GM21515 (cell line): ENCODE data around the gene PSMA7.

ENCODE experiments used
- ATAC-seq: cut with Tn5 transposase; IDR thresholded peaks from one replicate; pipeline ENCODE4 v1.9.1; 2021; ENCODE audit not compliant: unreplicated experiment

Gene PSMA7

DNA sequence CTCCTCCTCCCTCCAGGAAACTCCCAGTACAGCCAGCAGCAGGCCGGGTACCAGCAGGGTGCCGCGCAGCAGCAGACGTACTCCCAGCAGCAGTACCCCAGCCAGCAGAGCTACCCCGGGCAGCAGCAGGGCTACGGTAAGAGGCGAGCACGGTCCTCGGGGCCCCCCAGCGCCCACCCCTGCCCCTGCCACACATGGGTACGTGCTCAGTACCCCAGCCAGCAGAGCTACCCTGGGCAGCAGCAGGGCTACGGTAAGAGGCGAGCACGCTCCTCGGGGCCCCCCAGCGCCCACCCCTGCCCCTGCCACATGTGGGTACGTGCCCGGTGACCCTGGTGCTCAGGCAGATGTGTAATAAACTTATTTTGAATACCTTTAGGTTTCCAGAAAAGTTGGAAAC lies 29.5 kb upstream of the PSMA7 start:
- ATAC-seq, result no peak

DNA sequence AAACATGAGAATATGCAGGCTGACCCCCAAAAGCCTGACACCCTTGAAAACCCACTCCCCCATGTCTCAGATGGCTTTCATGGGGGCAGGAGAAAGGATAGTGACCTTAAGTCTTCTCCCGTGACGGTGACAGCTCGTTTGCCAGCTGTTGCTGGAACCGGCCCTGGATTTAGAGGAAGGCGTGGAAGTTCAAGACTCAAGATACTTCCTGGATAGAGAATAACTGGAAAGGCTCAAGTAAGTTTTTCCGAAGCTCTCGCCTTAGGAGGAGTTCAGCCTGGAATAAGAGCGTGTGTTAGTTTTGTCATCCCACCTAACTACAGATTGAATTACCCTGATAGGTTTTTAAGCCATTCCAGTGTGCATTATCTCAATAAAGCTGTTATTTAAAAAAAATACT lies 28.1 kb upstream of the PSMA7 start:
- no peak for ATAC-seq

DNA sequence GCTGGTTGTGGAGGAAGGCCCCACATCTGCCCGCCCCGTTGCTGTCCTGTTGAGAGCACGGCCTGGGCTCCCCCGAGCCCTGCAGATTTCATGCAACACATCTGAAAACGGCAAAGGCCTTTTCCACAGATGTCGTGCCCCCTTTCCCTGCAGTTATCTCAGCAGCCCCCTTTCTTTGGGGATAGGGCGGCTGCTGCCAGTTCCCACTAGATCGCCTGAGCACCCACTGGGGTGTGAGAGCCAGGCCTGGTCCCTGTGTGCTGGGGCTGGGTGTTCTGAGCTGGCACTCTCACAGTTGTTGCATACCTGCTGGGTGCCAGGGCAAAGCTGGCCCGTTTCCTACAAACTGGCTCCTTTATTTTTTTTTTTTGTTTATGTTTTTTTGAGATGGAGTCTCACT lies 27.3 kb upstream of the PSMA7 start:
- ATAC-seq, result no peak

DNA sequence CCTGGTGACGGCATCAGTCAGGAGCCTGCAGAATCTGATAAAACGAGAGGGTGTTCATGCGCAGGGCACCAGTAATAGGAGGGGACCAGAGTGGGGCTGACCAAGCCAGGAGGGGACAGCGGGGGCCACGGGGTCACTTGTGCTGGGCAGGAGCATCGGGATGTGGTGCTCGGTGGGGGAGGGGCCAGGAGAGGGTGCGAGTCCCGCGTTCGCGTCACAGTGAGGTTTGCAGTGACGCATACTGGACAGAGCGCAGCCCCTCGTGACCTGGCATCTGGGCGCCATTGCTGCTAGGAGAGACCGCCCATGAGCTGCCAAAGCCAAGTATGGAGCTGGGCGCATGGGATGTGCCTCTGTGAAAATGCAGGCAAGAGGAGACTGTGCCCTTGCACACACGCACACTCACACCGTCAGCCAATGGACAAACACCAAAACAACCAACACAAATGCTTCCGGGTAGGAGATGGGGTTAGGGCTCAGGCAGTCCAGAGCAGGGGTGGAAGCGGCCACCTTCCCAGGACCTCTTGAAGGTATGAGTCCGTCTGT lies 25.8 kb upstream of the PSMA7 start:
- ATAC-seq, result no peak

DNA sequence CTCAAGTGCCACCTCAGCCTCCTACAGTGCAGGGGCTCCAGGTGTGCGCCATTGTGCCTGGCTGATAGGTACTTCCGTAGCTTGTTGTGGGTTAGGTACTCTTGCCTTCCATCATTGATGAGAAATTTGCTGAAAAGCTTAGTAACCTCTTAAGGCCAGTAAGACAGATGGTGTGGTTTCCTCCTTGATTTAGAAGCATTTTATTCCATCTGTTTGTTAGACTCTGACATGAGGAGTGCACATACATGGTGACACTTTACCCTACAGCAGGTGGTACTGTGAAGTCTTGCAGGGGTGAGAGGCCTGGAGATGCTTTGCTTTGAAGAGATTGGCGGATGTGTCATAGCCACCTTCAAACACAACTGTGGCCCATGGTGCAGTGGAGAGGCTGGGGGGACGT lies 24.9 kb upstream of the PSMA7 start:
- ATAC-seq, result no peak

DNA sequence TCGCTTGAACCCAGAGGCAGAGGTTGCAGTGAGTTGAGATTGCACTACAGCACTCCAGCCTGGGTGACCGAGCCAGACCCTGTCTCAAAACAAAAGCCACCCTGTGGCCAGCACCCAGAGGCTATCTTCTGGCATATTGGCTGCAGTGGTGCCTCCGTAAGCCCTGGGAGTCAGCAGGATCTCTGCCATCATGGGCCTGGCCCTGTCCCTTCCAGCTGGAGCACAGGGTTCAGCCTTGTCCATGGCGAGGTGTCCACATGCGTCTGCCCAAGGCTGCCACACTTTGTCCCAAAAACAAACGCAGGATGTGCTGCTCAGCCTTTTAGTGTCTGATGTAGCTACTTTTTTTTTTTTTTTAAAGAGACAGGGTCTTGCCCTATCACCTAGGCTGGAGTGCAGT lies 24.3 kb upstream of the PSMA7 start:
- no peak for ATAC-seq

DNA sequence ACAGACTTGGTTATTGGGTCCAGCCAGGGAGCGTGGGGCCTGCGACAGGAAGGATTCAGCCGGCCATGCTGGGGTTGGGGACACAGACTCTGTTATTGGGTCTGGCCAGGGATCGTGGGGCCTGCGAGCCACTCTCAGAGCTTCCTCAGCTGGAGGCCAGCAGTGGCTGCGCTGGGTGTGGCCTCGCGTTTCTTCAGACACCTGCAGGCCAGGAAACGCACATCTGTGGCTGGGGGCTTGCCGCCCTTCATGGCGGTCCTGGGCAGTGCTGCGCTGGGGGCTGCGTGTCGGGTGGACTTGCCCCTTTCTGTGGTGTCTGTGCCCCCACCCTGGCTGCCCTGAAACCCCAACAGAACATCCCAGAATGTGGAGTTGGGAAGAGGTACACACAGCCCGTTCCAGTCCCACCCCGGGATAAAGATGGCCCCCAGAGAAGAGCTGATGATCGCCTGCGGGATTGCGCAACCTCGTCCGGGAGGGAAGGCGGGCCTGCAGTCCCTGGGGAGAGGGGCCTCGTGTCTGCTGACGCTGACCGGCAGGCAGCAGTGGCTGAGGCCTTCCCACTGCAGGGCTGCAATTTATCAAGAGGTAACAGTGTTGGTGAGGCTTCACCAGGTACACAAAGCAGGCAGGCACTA lies 22.7 kb upstream of the PSMA7 start:
- ATAC-seq, result no peak

DNA sequence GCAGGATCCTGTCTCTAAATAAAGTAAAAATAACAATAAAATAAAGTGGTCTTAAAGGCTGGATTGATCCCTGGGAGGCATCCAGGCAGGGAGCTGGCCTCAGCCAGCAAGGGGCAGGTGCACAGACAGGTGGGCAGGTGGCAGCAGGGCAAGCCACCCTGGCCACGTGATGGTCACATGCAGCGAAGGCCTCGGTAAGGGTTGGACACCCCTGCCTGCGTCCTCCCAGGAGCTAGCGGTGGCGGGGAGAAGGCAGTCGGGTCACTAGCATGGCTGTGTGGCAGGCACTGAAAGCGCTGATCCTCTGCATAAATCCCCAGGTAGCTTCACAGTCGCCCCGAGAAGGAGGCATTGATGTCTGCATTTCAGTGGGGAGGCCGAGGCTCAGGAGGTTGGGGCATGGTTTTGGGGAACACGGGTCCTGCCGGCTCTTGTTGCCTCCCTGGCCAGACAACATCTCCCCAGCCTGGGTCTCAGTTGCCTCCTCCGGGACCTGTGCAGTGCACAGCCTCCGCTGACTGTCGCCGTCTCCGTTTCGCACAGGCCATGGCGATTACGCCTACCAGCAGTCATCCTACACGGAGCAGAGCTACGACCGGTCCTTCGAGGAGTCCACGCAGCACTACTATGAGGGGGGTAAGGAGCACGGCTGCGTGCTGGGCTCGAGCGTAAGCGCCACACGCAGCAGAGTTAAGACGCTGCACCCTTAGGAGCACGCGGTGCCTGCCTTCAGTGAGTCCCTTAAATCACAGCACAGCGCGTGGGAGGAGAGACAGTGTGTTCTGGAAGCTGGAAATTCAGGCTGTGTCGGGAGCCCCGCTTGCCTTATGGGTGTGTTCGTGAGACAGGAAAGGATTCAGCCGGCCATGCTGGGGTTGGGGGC lies 21.9 kb upstream of the PSMA7 start:
- no peak for ATAC-seq

DNA sequence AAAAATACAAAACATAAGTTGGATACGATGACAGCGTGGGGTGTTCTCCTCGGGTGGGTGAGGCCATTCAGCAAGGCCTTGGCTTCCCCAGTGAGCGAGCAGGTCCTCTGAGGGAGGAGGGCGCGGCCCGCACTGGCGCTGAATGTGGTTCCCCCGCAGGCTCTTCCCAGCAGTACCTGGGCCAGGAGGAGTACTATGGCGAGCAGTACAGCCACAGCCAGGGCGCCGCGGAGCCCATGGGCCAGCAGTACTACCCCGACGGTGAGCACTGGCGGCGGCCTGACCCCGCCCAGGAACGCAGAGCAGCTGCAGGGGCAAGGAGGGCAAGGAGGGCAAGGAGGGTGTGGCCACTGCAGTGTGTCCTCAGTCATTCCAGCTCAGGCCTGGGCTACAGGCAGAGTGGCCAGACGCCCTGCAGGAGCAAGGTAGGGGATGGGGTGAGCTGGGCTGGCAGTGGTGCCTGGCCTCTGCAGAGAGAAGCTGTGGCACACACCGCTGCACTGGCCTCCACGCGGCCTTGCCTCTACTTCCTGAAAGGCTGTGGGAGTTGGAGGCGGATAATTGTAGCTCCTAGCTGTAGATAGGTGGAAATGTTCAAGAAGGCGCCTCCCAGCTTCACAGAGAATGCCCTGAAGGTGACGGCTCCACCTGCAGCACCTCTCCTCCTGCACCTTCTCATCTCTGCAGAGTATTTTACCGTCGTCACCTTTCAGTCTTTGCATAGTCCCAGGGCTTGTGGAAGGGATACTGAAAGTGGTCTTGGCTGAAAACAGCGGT lies 21.0 kb upstream of the PSMA7 start:
- no peak for ATAC-seq

DNA sequence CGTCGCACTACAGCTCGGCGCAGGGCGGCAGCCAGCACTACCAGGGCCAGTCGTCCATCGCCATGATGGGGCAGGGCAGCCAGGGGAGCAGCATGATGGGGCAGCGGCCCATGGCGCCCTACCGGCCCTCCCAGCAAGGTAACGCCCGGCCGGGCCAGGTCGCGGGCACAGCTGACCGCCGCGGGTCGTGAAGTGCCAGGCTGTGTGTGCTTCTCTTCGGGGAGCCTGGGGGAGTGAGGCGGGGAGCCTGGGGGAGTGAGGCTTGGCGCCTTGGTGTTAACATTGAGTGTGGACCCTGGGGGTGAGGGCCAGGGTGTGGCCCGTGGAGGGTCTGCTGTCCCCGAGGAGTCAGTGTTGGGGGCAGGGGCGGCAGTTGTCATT lies 20.3 kb upstream of the PSMA7 start:
- ATAC-seq, result no peak

DNA sequence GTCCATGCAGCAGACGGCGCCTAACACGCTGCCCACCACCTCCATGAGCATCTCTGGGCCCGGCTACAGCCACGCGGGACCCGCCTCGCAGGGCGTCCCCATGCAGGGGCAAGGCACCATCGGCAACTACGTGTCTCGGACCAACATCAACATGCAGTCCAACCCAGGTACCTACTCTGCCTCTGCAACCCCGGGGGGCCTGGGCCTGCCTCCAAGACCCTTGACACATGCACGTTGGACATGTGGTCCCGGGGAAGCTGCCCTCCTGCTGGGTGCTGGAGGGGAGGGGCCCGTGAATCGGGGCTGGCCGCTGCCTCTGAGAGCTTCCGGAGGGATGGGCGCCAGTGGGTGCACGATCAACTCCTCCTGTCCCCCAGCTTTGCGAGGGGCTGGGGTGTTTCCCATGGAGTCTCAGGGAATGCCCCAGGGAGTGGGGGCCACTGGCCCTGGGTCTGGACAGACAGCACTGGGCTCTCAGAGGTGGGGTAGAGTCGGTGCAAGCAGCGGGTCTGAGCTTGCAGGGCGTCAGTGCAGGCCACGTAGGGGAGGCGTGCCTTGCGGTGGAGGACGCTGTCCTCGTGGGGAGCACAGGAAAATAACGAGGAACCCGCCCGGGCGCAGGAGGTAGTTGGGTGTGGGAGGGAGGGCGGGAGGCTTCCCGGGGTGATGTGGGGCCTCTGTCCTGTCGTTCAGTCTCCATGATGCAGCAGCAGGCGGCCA lies 19.7 kb upstream of the PSMA7 start:
- no peak for ATAC-seq

DNA sequence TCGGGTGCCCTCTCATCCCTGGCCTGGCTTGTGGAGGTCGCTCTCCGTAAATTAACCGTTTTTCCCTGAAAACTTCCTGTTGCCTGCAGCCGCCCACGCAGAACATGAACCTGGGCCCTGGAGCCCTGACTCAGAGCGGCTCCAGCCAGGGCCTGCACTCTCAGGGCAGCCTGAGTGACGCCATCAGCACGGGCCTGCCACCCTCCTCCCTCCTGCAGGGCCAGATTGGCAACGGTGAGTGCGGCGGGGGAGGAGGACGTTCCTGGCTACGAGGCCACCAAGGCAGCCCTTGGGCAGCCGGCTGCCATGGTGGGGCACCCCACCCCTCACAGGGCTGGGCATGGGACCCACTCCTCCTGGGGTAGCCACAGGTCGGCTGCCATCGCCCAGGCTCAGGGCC lies 18.2 kb upstream of the PSMA7 start:
- no peak for ATAC-seq

DNA sequence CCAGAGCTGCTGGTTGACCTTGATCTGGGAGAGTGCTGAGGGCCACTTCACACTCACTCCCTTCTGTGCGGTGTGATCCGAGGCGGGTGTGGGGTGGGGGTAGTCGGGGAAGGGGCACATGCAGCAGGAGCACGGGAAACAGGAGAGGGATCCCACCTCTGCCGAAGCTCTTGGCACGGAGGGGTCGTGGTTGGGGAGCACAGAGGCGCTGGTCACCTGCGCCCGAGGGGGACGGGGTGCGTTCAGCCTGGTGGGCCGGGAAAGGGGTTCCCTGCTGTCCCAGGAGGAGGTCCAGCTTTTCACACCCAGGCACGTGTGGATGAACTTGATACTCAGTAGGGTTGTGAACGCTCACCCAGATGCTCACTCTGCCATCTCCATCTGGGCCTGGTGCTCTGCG lies 17.7 kb upstream of the PSMA7 start:
- ATAC-seq, result no peak

DNA sequence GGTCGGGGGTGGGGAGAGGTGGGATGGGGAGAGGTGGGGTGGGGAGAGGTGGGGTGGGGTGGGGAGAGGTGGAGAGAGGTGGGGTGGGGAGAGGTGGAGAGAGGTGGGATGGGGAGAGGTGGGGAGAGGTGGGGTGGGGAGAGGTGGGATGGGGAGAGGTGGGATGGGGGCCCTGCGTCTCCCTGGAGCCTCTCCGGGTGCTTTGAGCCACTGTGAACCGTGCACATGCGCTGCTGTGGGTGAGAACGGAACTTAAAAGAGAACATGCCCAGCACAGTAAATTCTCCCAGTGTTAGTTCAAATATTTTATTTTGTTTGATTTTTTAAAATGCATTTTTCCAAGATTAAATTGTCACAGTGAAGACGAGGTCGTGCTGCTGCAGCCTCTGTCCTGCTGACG lies 17.1 kb upstream of the PSMA7 start:
- ATAC-seq, result no peak

DNA sequence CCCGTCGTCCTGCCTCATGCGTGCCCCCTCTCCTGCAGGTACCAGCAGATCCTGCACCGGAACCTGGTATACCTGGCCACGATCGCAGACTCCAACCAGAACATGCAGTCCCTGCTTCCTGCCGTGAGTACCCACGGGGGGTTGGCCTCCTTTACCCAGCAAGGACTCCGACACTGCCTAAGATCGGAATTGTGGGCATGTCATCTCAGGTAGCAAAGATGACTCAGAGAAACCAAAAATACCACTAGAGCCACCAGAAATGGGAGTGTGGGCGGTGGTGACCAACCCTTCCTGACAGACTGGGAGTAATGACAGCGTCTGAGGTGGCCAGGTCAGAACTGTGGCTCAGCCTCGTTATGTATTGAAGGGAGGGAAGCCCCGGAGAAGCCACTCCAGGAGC lies 16.6 kb upstream of the PSMA7 start:
- ATAC-seq, result no peak

DNA sequence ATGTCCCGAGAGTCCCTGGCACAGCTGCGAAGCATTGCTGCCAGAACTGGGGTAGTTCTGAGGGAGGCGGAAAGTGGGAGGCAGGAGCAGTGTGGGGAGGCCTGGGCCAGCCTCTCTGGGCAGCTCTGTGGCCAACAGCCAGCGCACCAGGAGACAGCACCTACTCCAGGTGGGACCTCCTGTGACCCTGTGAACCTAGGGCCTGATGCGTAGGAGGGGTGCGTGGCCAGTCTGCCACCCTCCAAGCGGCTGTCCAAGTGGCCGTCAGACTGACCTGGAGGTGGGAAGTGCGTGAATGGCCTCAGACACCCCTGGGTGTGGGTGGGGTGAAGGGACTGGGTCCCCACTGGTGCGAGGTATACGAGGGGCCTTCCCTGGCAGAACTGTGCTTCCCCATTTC lies 15.9 kb upstream of the PSMA7 start:
- no peak for ATAC-seq

DNA sequence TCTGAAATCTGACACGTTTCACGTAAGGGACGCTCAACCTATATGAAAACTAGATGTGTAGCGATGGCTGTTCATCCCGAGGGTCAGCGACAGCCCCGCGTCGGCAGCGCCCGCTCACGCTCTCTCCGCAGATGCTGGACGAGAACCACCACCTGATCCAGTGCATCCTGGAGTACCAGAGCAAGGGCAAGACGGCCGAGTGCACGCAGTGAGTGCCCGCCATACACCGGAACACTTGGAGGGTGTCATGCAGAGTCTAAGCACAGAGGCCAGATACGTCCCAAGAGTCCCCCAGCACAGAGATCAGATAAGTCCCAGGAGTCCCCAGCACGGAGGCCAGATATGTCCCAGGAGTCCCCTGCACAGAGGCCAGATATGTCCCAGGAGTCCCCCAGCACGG lies 15.3 kb upstream of the PSMA7 start:
- no peak for ATAC-seq

DNA sequence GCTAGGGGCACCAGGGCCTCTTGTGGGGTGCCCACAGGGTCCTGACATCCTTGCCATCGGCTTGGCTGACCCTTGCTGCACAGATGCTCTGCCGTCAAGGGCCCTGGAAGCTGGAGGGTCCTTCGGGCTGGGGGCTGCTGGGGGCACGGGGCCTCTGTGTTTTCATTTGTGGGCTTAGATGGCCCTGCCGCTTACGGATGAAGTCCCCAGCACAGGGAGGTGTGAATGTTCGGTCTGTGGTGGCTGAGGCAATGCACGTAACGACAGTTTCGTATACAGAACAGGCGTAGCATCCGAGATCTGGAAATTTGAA lies 14.8 kb upstream of the PSMA7 start:
- no peak for ATAC-seq

DNA sequence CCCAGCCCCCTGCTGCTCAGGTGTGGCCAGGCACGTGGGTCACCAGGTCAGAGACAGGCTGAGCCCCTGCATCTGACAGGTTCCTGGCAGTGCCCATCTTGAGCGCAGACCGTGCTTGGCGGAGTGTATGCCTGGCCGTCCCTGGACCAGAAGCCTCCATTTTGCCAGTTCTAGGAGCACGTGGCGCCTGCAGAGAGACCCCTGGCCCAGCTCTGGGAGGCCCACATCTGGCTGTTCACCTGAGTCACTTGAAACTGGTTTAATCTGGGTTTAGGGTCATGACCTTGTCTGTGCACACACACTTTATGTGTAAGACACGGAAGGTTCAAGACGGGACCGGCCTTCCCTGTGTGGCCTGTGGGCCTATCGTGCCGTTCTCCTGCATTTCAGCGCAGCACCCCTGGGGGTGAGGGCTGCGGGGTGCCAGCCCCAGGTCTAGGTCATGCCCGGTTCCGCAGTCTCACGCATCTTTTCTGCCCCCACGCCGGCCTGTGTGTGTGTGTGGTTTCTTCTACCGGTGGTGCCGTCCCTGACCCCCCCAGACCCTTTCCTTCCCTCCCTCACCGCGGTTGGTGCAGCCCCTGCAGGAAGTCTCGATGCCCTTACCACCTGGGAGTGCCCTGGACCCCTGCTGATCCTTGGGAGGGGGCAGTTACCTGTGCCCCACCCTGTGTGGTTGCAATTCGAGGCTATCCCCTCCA lies 14.3 kb upstream of the PSMA7 start:
- ATAC-seq, result no peak

DNA sequence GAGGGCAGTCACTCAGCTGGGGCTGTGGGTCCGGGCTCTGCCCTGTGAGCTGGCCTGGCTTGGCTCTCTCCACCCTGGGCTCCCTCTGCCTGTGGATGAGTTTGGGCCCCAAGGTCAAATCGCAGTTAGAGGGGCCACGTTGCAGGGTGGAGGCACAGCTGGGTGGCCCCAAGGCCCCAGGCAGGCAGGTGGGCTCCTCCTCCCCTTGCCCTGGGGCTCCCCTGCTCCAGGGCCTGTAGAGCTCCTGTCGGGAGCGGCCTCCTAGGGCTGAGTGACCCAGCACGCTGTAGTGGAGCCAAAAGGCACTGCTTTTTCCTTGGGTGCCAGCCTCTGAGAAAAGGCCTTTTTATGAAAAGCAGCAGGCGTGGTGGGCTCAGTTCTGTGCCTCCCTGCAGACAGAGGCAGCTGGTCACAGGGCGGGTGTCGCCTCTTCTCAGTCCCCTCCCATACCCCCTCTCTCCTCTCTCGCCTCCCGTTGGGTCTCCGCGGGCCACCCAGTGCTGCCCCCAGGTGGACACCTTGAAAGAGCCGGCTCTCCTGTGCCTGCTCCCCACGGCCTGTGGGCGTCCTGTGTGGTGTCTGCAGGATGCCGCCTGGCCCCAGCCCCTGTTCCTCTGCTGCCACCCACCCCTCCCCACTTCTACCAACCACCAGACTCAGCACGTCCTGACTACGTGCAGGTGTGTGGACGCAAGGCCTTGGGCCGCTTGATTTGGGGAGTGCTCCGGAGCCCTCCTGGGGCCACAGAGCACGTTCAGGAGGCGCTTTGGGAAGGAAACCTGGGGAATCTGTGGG lies 13.6 kb upstream of the PSMA7 start:
- no peak for ATAC-seq
